NCI-H1694 (cell line): ENCODE results near the gene CPT1C.
A peak's percentile ranks its signal among the peaks of the same experiment; 100 is the strongest.

ENCODE experiments used
- DNase-seq: peaks from one replicate; lab custom pipeline; 2025; lab: John Stamatoyannopoulos, UW

CPT1C gene

GRCh38 chr19:49690656-49691242, at the start of gene CPT1C:
Gene CPT1C, plus strand, starts transcription at chr19:49691116. Its CDS starts 1,137 bp downstream, at chr19:49692253.
- DNase-seq: peak; percentile 94

- DNase-seq: peak; percentile 98
These were observed 49.0 kb upstream of the CPT1C start, which contains the start of gene SCAF1 for GRCh38 chr19:49641688-49642491. Gene SCAF1, plus strand, starts transcription at chr19:49642209. Its CDS starts 2,818 bp downstream, at chr19:49645027.

- no peak for DNase-seq
These were observed 48.4 kb upstream of the CPT1C start for GRCh38 chr19:49642492-49643035.

GRCh38 chr19:49643466-49643865, 47.5 kb upstream of the CPT1C start:
- no peak for DNase-seq

- DNase-seq: no peak
These were observed 45.3 kb upstream of the CPT1C start for GRCh38 chr19:49645592-49645991.

GRCh38 chr19:49645995-49646394, 44.9 kb upstream of the CPT1C start:
- no peak for DNase-seq

GRCh38 chr19:49646586-49646985, 44.3 kb upstream of the CPT1C start:
- DNase-seq: no peak

GRCh38 chr19:49651029-49651819, 39.7 kb upstream of the CPT1C start:
- DNase-seq: no peak

GRCh38 chr19:49651820-49652550, 38.9 kb upstream of the CPT1C start:
- no peak for DNase-seq

- no peak for DNase-seq
These were observed 38.1 kb upstream of the CPT1C start for GRCh38 chr19:49652551-49653465.

- no peak for DNase-seq
These were observed 37.5 kb upstream of the CPT1C start for GRCh38 chr19:49653466-49653806.

- no peak for DNase-seq
These were observed 36.3 kb upstream of the CPT1C start for GRCh38 chr19:49654581-49654980.

GRCh38 chr19:49655570-49656455, 35.1 kb upstream of the CPT1C start:
- DNase-seq: no peak

- DNase-seq: no peak
These were observed 34.3 kb upstream of the CPT1C start for GRCh38 chr19:49656456-49657109.

- no peak for DNase-seq
These were observed 33.3 kb upstream of the CPT1C start for GRCh38 chr19:49657493-49658138.

- no peak for DNase-seq
These were observed 32.8 kb upstream of the CPT1C start for GRCh38 chr19:49658139-49658517.

GRCh38 chr19:49658566-49659442, 32.1 kb upstream of the CPT1C start:
- DNase-seq: no peak
